Endothelial cell of umbilical vein (primary cell): ENCODE measurements around the gene SLC4A5. TPM values are rescaled to one million over a fixed set of nuclear protein-coding genes. Genes with fewer than 3 reads are reported as not detected.

ENCODE experiments used
- BruUV-seq: library from RNA; stranded (reverse); fragments of 400-500 nt; replicated peaks from 2 replicates; lab custom pipeline; 2021; lab: Mats Ljungman, UMichigan
- CTCF ChIA-PET: fragments of 300-600, 350-600 bp; sonication (Branson Sonifier 250); formaldehyde crosslinking; loops from one replicate; lab custom pipeline; 2021; ENCODE audit warnings: antibody characterized with exemption, inconsistent platforms; lab: Charles Lee
- POLR2A ChIA-PET: fragments of 300-600, 350-600 bp; sonication (Branson Sonifier 250); formaldehyde crosslinking; loops from one replicate; lab custom pipeline; 2021; ENCODE audit warnings: antibody characterized with exemption, inconsistent platforms; lab: Charles Lee
- DNase-seq: peaks from one replicate; pipeline ENCODE4 v3.0.0-alpha.2; 2011; ENCODE audit warnings: low read depth, low spot score
- FAIRE-seq: peaks from 2 replicates; lab custom pipeline; 2011; peaks lifted over from hg19 to GRCh38; lab: Jason Lieb, UNC
- H2AFZ ChIP-seq: 2 replicates; pipeline ENCODE4 v1.6.0; 2012; ENCODE audit warnings: low read depth, low read length, control low read depth, inconsistent platforms
- H3K27ac ChIP-seq: 2 replicates; pipeline ENCODE4 v1.5.1; 2011; ENCODE audit warnings: low read depth, mild to moderate bottlenecking, control low read depth, low read length, moderate library complexity; ENCODE audit not compliant: insufficient read depth
- H3K27me3 ChIP-seq, 2 experiments: 2 replicates each; pipeline versions ENCODE4 v1.6.0 to v1.6.1; 2011; ENCODE audit warnings: low read length in 2 of 2, mixed read lengths in 1 of 2; ENCODE audit not compliant: control insufficient read depth in 2 of 2, insufficient read depth in 2 of 2
- H3K36me3 ChIP-seq, 2 experiments: 2 replicates in 1 of 2; 3 replicates in 1 of 2; pipeline ENCODE4 v1.5.1; 2011; ENCODE audit warnings: low read length in 2 of 2, mild to moderate bottlenecking in 1 of 2, moderate library complexity in 1 of 2; ENCODE audit not compliant: control insufficient read depth in 2 of 2, insufficient read depth in 2 of 2; ENCODE audit errors: extremely low read depth in 1 of 2
- H3K4me1 ChIP-seq: 3 replicates; pipeline ENCODE4 v1.5.1; 2011; ENCODE audit warnings: mild to moderate bottlenecking, low read length; ENCODE audit not compliant: control insufficient read depth, insufficient read depth; ENCODE audit errors: extremely low read depth
- H3K4me2 ChIP-seq: 2 replicates; pipeline ENCODE4 v1.6.1; 2011; ENCODE audit warnings: low read length, control low read depth, mixed read lengths; ENCODE audit not compliant: insufficient read depth
- H3K4me3 ChIP-seq, 3 experiments: fragments of 200-600 bp in 1 of 3; sonication (generic), shearing (Covaris generic) in 1 of 3; replicated peaks in 1 of 3; 2 replicates each; pipeline ENCODE4 v1.5.1; 2011 to 2016; ENCODE audit warnings: control low read depth in 3 of 3, low read length in 3 of 3, mild to moderate bottlenecking in 2 of 3, inconsistent platforms in 1 of 3, low read depth in 1 of 3, moderate library complexity in 1 of 3; ENCODE audit not compliant: insufficient read depth in 1 of 3
- H3K79me2 ChIP-seq: 2 replicates; pipeline ENCODE4 v1.6.0; 2012; ENCODE audit warnings: low read length, inconsistent platforms; ENCODE audit not compliant: control insufficient read depth, insufficient read depth
- H3K9ac ChIP-seq: replicated peaks from 2 replicates; pipeline ENCODE3; 2011; ENCODE audit warnings: low read length, control low read depth; ENCODE audit not compliant: insufficient read depth; ENCODE audit errors: extremely low read depth
- H3K9me1 ChIP-seq: replicated peaks from 3 replicates; pipeline ENCODE4 v1.6.0; 2011; ENCODE audit warnings: mild to moderate bottlenecking, low read length; ENCODE audit not compliant: control insufficient read depth, insufficient read depth; ENCODE audit errors: extremely low read depth
- H3K9me3 ChIP-seq: replicated peaks from 2 replicates; pipeline ENCODE4 v1.5.1; 2012; ENCODE audit warnings: low read length, inconsistent platforms; ENCODE audit not compliant: control insufficient read depth, insufficient read depth
- H4K20me1 ChIP-seq: replicated peaks from 2 replicates; pipeline ENCODE3; 2011; ENCODE audit warnings: mild to moderate bottlenecking, low read length; ENCODE audit not compliant: control insufficient read depth, insufficient read depth; ENCODE audit errors: extremely low read depth
- EZH2 ChIP-seq: IDR thresholded peaks from 2 replicates; pipeline ENCODE4 v1.6.1; 2012; ENCODE audit warnings: borderline replicate concordance, low read depth, mild to moderate bottlenecking, moderate library complexity, low read length, inconsistent platforms; ENCODE audit not compliant: severe bottlenecking
- FOS ChIP-seq: IDR thresholded peaks from 2 replicates; pipeline ENCODE4 v1.6.1; 2011; ENCODE audit warnings: mild to moderate bottlenecking, low read length, moderate library complexity, borderline replicate concordance; ENCODE audit not compliant: insufficient read depth
- GATA2 ChIP-seq: IDR thresholded peaks from 2 replicates; pipeline ENCODE4 v1.7.0; 2011; ENCODE audit warnings: low read depth, mild to moderate bottlenecking, moderate library complexity, mixed read lengths, low read length; ENCODE audit not compliant: insufficient read length, insufficient read depth
- JUN ChIP-seq: IDR thresholded peaks from 2 replicates; pipeline ENCODE4 v1.6.1; 2011; ENCODE audit warnings: borderline replicate concordance, low read depth; ENCODE audit not compliant: insufficient read length, insufficient read depth
- MAX ChIP-seq: IDR thresholded peaks from 2 replicates; pipeline ENCODE4 v1.6.1; 2011; ENCODE audit not compliant: insufficient read depth, insufficient read length
- MYC ChIP-seq: IDR thresholded peaks from one replicate; pipeline ENCODE4 v1.6.1; 2011; ENCODE audit warnings: mild to moderate bottlenecking, low read depth, low read length
- POLR2A ChIP-seq: IDR thresholded peaks from 2 replicates; pipeline ENCODE4 v1.6.1; 2012; ENCODE audit warnings: low read depth, mild to moderate bottlenecking, control low read depth, low read length
- POLR2AphosphoS5 ChIP-seq: IDR thresholded peaks from 2 replicates; pipeline ENCODE4 v1.6.1; 2012; ENCODE audit warnings: low read depth, mild to moderate bottlenecking, control low read depth, low read length, moderate library complexity; ENCODE audit not compliant: insufficient read depth
- dilution Hi-C: fragments of 300-500 bp; cut with MboI; formaldehyde crosslinking; loops from one replicate; pipeline ENCODE4 v1.15.0; 2019; ENCODE audit warnings: low sequenced_read_pairs; ENCODE audit not compliant: extremely low pct_ligation_motif_present
- intact Hi-C: fragments of 100-400 bp; cut with micrococcal nuclease; formaldehyde crosslinking; loops from one replicate; pipeline ENCODE4 v1.10.0; 2022
- polyA plus RNA-seq, 4 experiments: library from polyadenylated mRNA; depleted of rRNA in 3 of 4; stranded (reverse) in 3 of 4; unstranded in 1 of 4; fragments of >200 nt; gene quantifications; 2 replicates each; pipeline versions ENCODE4 v1.2.1 to v1.2.3, GENCODE V29; 2011 to 2012; ENCODE audit warnings: missing spikeins in 1 of 4
- total RNA-seq: library from RNA; stranded (reverse); gene quantifications from 2 replicates; pipeline ENCODE4 v1.2.3, GENCODE V29; 2021
- TF ChIP-seq, protein P1 (sequence below), 2 donors: IDR thresholded peaks; 1 replicate in 1 of 2; 2 replicates in 1 of 2; pipeline ENCODE4 v1.5.1; 2011; ENCODE audit warnings: low read length in 2 of 2, mild to moderate bottlenecking in 2 of 2, moderate library complexity in 2 of 2, control low read depth in 1 of 2, inconsistent platforms in 1 of 2, low read depth in 1 of 2; ENCODE audit not compliant: insufficient read depth in 1 of 2; ENCODE audit errors: extremely low read depth in 1 of 2

SLC4A5 gene
- total and polyA plus RNA-seq, 2 donors (not counting 3 experiments of a cell fraction or from before 2014, with no cell fraction given): 0.12 to 0.97 TPM

GRCh38 chr2:74387346-74387745 lies 44.1 kb upstream of the SLC4A5 start:
- POLR2A ChIA-PET: no interaction called here
- H3K27me3 ChIP-seq: no peaks in the 10 kb centered on the region
- peaks cover 3% of the 10 kb centered on the region for H4K20me1 ChIP-seq
- intact Hi-C loops (no loop called here), dilution Hi-C loops (no loop called here)
- FAIRE-seq (no peak), DNase-seq (no peak)
- no peak overlapping the region for H3K4me3 ChIP-seq
- H3K9me1 ChIP-seq: no peaks in the 10 kb centered on the region
- H3K9me3 ChIP-seq: no peaks in the 10 kb centered on the region
- peaks cover 63% of the 10 kb centered on the region for H3K79me2 ChIP-seq
- no peak overlapping the region for H3K9ac ChIP-seq
- peaks cover 0 to 2% of the 10 kb centered on the region in 2 experiments for H3K36me3 ChIP-seq
- H3K27ac ChIP-seq: no peak overlapping the region
- peaks cover 17% of the 10 kb centered on the region for H3K4me1 ChIP-seq
- TF ChIP-seq, protein P1, sequence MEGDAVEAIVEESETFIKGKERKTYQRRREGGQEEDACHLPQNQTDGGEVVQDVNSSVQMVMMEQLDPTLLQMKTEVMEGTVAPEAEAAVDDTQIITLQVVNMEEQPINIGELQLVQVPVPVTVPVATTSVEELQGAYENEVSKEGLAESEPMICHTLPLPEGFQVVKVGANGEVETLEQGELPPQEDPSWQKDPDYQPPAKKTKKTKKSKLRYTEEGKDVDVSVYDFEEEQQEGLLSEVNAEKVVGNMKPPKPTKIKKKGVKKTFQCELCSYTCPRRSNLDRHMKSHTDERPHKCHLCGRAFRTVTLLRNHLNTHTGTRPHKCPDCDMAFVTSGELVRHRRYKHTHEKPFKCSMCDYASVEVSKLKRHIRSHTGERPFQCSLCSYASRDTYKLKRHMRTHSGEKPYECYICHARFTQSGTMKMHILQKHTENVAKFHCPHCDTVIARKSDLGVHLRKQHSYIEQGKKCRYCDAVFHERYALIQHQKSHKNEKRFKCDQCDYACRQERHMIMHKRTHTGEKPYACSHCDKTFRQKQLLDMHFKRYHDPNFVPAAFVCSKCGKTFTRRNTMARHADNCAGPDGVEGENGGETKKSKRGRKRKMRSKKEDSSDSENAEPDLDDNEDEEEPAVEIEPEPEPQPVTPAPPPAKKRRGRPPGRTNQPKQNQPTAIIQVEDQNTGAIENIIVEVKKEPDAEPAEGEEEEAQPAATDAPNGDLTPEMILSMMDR (IDR thresholded peaks at IDR 0.05; ENCODE audit: extremely low read depth in 1 of 2, insufficient read depth in 1 of 2, low read depth in 1 of 2, low read length in 2 of 2): no peak
- TF ChIP-seq POLR2A (no peak), MAX (no peak), EZH2 (no peak)
- H3K4me2 ChIP-seq: no peak overlapping the region
- CTCF ChIA-PET: no interaction called here
- H2AFZ ChIP-seq: no peak overlapping the region
- no TSS peak for BruUV-seq

DNA sequence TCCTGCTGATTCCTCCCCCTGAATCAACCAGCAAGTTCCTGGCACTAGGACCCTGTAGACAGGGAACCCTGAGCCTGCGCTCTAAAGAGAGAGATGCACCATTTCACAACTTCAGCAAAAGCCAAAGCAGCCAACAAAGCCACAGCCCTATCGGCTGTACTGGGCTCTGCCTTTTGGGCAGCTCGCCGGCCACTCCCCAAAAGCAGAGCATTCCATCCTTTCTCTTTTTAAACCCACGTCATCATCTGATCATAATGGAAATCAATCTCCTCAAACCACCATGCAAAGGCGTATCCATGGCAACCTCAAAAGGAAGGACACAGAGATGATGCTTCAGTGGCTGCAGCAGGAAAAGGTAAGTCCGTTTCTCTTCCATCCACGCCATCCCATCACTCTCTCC lies 42.2 kb upstream of the SLC4A5 start:
- Histone ChIP-seq H3K36me3 (peaks cover 0 to 2% of the 10 kb centered on the region in 2 experiments), H3K27me3 (no peaks in the 10 kb centered on the region), H3K27ac (no peak overlapping the region), H3K9me1 (no peaks in the 10 kb centered on the region), H3K4me2 (no peak overlapping the region), H2AFZ (no peak overlapping the region), H3K4me1 (peaks cover 10% of the 10 kb centered on the region), H3K9ac (no peak overlapping the region), H3K79me2 (peaks cover 66% of the 10 kb centered on the region), H3K4me3 (no peak overlapping the region), H4K20me1 (peaks cover 3% of the 10 kb centered on the region), H3K9me3 (no peaks in the 10 kb centered on the region)
- no peak for TF ChIP-seq POLR2A
- TF ChIP-seq FOS: no peak
- TF ChIP-seq MYC: no peak
- TF ChIP-seq EZH2: no peak
- TF ChIP-seq GATA2: no peak
- no peak for TF ChIP-seq JUN
- no peak for TF ChIP-seq POLR2AphosphoS5
- TF ChIP-seq, protein P1 (IDR thresholded peaks at IDR 0.05; ENCODE audit: extremely low read depth in 1 of 2, insufficient read depth in 1 of 2, low read depth in 1 of 2, low read length in 2 of 2): no peak
- TF ChIP-seq MAX: no peak
- dilution Hi-C loops: no loop called here
- intact Hi-C loops: no loop called here
- no peak for FAIRE-seq
- DNase-seq: no peak
- no TSS peak for BruUV-seq
- ChIA-PET CTCF (interaction anchor here (0.9 kb wide), 1 partner anchor 50 kb away, joined by 3 read pairs; no protein-coding TSS in a partner anchor), POLR2A (no interaction called here)
